AG09319 (cell line): ENCODE results near the gene CACNA1C.

Source experiments
- DNase-seq: peaks from one replicate; pipeline ENCODE4 v3.0.0-alpha.2; 2010; ENCODE audit warnings: low read depth; ENCODE audit errors: extremely low read depth
- TF ChIP-seq, protein P1 (sequence below): IDR thresholded peaks from 2 replicates; pipeline ENCODE4 v1.5.1; 2011; ENCODE audit warnings: low read depth, mild to moderate bottlenecking, inconsistent platforms, low read length, moderate library complexity

CACNA1C gene

DNA sequence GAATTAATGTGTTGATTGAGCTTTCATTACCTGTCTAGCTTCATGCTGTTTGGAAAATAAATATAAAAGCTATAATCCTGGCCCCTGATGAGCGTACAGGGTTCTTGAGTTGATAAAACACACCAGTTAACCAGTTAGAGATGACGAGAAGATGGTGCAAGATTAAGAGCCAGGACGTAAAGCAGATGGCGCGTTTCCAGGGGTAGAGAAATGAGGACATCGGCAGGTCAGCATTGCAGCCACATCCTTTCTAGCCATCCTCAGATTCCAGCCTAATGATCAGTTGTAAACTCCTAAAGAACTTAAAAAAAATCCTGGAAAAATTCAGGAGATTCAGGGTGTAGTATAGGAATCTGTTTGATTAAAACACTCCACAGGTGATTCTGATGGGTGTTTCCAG, 203.7 kb downstream of the CACNA1C start:
- TF ChIP-seq, protein P1, sequence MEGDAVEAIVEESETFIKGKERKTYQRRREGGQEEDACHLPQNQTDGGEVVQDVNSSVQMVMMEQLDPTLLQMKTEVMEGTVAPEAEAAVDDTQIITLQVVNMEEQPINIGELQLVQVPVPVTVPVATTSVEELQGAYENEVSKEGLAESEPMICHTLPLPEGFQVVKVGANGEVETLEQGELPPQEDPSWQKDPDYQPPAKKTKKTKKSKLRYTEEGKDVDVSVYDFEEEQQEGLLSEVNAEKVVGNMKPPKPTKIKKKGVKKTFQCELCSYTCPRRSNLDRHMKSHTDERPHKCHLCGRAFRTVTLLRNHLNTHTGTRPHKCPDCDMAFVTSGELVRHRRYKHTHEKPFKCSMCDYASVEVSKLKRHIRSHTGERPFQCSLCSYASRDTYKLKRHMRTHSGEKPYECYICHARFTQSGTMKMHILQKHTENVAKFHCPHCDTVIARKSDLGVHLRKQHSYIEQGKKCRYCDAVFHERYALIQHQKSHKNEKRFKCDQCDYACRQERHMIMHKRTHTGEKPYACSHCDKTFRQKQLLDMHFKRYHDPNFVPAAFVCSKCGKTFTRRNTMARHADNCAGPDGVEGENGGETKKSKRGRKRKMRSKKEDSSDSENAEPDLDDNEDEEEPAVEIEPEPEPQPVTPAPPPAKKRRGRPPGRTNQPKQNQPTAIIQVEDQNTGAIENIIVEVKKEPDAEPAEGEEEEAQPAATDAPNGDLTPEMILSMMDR: no peak
- no peak for DNase-seq

DNA sequence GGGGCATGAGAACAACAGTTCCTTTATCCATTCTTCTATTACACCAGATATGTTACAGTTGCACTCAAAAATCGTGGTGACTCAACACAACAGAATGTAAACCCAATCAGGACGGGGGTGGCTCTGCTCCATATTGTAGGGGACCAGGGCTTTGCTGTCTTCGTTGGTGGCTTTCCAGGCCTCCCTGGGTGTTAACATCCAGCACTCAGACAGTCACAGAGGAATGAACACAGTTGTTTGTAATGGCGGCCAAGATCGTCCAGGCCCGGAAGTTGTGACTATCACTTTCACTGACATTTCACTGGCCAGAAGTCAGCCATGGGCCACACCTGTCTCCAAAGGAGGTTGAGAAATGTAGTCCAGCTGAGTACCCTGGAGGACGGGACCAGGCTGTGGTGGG, 204.1 kb downstream of the CACNA1C start:
- TF ChIP-seq, protein P1: no peak

DNA sequence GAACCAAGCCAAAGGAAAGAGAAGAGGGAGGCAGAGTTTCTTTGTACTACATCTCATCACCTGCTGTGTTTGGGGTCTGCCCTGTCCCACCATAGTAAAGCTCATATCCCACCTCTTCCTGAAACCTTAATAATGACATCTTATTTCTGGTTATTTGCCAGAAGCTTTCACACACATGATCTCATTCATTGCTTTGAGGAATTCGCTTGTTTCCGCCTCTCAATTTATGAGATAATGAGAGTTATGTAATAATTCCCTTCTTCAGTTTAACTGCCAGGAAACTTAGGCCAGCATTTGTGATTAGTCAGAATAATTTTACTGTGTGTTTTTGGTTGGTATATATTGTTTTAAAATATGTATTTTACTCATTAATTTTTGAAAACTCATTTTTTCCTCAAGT, 205.2 kb downstream of the CACNA1C start:
- TF ChIP-seq, protein P1: no peak
- no peak for DNase-seq

More for the DNA sequence above, 204.1 kb downstream of the CACNA1C start:
- DNase-seq: no peak

DNA sequence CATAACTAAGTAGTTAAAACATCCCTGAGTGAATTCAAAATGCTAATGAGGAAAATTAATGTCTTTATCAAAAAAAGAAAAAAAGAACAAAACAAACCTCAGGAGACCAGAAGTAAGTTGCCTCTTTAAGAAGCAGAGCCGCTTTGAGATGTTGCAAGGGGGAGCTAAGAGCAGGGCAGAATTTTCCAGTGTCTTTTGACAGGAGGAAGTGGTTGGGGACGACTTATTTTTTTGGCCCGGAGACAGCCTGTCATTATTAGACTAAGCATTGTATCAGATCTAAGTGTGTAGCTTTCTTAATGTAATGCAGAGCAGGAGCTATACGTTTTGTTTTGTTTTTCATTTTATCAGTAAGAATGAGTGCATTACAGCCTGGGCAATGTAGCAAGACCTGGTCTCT, 206.6 kb downstream of the CACNA1C start:
- TF ChIP-seq, protein P1: no peak
- no peak for DNase-seq

DNA sequence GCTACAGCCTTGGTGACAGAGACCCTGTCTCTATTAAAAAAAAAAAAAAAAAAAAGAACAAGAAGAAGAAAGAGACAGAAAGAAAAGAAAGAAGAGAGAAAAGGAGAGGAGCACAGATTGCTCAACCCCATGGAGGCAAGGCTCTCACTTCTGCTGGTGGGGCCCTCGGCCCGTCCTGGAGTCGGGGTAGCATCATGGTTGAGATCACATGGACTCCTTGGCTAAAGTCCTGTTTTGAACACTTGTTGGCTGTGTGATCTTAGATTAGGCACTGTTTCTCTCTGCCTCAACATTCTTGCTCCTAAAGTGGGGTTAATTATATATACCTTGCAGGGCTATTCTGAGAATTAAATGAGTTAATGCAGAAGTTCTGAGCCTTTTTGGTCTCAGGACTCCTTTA, 207.7 kb downstream of the CACNA1C start:
- TF ChIP-seq, protein P1: no peak
- DNase-seq: no peak

DNA sequence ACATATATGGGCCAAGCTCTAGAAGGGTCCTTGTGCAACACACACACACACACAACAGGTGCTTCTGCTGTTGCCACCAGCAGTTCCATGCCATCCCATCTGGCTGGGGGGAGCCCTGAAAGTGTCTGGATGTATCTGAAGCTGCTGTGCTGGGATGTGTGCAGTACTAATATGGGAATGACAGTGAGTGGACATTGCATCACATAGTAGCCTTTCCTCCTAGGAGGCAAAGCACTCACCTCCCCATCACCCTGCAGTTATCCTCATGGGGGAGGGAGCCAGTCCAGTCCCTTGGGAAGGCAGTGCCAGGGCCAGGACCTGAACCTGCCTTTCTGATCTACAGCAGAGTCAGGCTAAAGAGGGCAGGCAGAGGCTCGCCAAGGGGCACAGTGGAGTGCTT, 208.9 kb downstream of the CACNA1C start:
- no peak for DNase-seq
- TF ChIP-seq, protein P1: no peak

DNA sequence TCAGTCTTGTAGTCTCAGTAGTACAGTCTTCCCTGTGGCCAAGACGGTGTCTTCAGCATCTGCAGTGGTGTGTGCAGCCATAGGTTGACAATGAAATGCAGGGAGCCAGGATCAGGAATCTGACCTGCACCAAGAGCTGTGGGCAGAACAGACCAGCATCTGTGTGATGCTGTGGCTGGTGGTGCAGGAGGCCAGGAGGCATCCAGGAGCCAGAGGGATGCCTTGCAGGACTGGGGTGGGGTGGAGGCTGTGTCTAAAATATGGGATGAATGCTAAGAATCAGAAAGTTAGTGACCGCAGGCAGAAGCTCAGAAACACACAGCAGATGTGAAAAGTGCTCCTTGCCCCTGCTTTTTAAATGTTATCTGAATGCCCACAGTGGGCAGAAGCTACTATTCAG, 209.7 kb downstream of the CACNA1C start:
- TF ChIP-seq, protein P1: no peak
- no peak for DNase-seq
